Measurements from ENCODE around the gene RAB33A. TPM values are rescaled to one million over a fixed set of nuclear protein-coding genes. Genes with fewer than 3 reads are reported as not detected.

RAB33A gene
- total and polyA plus RNA-seq, 4 donors = 0.13 to 0.61 (median 0.55) TPM

DNA sequence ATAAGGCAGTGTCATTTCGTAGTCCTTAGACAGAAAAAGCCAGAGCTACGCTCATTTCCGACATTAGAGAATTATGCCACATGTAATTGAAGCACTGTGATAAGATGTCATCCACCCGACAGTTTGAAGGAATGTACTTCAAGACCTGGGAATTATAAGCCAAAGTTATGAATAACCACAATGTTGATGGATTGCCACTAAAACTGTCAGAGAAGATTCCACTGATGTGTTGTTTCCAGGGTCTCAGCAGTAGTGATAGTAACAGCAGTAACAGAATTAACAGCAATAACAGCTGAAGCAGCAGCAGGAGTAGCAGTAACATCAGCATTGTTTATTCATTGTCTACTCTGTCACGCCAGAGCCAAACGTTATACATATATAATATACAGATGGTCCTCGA lies 24.7 kb downstream of the RAB33A start:
- no peak for DNase-seq (ENCODE audit: low spot score)
- H3K27ac ChIP-seq (ENCODE audit: low read depth in 1 of 2, low read length in 2 of 2) = no peak overlapping the region
- WGBS = 81% methylated on average over 7 of the region's 7 CpGs

DNA sequence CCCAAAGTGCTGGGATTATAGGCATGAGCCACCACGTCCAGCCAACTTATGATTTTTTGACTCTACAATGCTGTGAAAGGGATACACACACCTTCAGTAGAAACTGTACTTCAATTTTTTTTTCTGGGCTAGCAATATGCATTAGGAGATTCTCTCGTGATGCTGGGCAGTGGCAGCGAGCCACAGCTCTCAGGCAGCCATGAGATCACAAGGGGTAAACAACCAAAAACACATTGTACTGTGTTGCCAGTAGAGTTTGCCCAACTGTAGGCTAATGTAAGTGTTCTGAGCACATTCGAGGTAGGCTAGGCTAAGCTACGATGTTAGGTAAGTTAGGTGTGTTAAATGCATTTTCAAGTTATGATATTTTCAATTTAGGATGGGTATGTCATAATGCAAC lies 25.7 kb downstream of the RAB33A start:
- no peaks in the 10 kb centered on the region for H3K36me3 ChIP-seq (ENCODE audit: control insufficient read depth in 4 of 4, insufficient read depth in 3 of 4, low read depth in 1 of 4, low read length in 3 of 4)
- DNase-seq (ENCODE audit: low spot score) = no peak
- TF ChIP-seq NR2F2 (IDR thresholded peaks at IDR 0.05) = no peak
- TF ChIP-seq, protein P1, sequence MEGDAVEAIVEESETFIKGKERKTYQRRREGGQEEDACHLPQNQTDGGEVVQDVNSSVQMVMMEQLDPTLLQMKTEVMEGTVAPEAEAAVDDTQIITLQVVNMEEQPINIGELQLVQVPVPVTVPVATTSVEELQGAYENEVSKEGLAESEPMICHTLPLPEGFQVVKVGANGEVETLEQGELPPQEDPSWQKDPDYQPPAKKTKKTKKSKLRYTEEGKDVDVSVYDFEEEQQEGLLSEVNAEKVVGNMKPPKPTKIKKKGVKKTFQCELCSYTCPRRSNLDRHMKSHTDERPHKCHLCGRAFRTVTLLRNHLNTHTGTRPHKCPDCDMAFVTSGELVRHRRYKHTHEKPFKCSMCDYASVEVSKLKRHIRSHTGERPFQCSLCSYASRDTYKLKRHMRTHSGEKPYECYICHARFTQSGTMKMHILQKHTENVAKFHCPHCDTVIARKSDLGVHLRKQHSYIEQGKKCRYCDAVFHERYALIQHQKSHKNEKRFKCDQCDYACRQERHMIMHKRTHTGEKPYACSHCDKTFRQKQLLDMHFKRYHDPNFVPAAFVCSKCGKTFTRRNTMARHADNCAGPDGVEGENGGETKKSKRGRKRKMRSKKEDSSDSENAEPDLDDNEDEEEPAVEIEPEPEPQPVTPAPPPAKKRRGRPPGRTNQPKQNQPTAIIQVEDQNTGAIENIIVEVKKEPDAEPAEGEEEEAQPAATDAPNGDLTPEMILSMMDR (IDR thresholded peaks at IDR 0.05; ENCODE audit: low read depth, low read length, missing input control) = no peak

More for the DNA sequence above, 24.7 kb downstream of the RAB33A start:
- no peaks in the 10 kb centered on the region for H3K4me1 ChIP-seq (ENCODE audit: control insufficient read depth in 4 of 4, insufficient read depth in 4 of 4, low read length in 3 of 4)
- TF ChIP-seq GABPA (IDR thresholded peaks at IDR 0.05 in 1 of 2, conservative IDR thresholded peaks at IDR 0.05 in 1 of 2) = no peak
- TF ChIP-seq JUND (IDR thresholded peaks at IDR 0.05) = no peak
- no peaks in the 10 kb centered on the region for H3K36me3 ChIP-seq (ENCODE audit: control insufficient read depth in 4 of 4, insufficient read depth in 3 of 4, low read depth in 1 of 4, low read length in 3 of 4)
- no peaks in the 10 kb centered on the region for H3K9me3 ChIP-seq (ENCODE audit: control insufficient read depth in 4 of 4, low read length in 3 of 4)
- peaks cover 0 to 2% (median 0%) of the 10 kb centered on the region in 4 donors for H3K27me3 ChIP-seq (ENCODE audit: control insufficient read depth in 4 of 4, insufficient read depth in 4 of 4, low read length in 3 of 4)
- no peak overlapping the region for H3K9ac ChIP-seq (ENCODE audit: low read depth in 1 of 2, low read length in 2 of 2)
- no peak overlapping the region for H3K4me3 ChIP-seq (ENCODE audit: low read depth in 1 of 3, low read length in 3 of 3)

DNA sequence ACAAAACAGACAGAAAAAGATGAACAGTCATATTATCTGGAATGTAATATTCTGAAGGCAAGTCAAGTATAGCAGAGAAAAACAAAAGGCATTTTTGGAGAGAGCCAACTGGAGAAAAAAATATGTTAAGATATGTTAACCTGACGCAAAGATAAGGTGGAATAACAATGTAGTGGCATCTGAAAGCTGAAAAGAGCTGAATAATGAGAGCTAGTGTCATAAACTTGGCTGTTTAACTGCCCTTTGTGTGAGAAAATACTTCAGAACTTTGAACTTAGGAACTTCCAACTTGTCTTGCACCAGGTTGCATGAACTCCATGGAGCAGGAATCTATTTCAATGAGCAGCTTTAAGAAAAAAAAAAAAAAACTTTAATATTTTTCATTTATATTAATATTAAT lies 32.9 kb downstream of the RAB33A start:
- H3K4me1 ChIP-seq (ENCODE audit: control insufficient read depth in 4 of 4, insufficient read depth in 4 of 4, low read length in 3 of 4) = no peaks in the 10 kb centered on the region
- 91% methylated on average over 1 of the region's 1 CpG for WGBS
- no peak overlapping the region for H3K27ac ChIP-seq (ENCODE audit: low read depth in 1 of 2, low read length in 2 of 2)
- TF ChIP-seq, protein P2, sequence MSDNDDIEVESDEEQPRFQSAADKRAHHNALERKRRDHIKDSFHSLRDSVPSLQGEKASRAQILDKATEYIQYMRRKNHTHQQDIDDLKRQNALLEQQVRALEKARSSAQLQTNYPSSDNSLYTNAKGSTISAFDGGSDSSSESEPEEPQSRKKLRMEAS (IDR thresholded peaks at IDR 0.05) = no peak
- TF ChIP-seq, protein P3, sequence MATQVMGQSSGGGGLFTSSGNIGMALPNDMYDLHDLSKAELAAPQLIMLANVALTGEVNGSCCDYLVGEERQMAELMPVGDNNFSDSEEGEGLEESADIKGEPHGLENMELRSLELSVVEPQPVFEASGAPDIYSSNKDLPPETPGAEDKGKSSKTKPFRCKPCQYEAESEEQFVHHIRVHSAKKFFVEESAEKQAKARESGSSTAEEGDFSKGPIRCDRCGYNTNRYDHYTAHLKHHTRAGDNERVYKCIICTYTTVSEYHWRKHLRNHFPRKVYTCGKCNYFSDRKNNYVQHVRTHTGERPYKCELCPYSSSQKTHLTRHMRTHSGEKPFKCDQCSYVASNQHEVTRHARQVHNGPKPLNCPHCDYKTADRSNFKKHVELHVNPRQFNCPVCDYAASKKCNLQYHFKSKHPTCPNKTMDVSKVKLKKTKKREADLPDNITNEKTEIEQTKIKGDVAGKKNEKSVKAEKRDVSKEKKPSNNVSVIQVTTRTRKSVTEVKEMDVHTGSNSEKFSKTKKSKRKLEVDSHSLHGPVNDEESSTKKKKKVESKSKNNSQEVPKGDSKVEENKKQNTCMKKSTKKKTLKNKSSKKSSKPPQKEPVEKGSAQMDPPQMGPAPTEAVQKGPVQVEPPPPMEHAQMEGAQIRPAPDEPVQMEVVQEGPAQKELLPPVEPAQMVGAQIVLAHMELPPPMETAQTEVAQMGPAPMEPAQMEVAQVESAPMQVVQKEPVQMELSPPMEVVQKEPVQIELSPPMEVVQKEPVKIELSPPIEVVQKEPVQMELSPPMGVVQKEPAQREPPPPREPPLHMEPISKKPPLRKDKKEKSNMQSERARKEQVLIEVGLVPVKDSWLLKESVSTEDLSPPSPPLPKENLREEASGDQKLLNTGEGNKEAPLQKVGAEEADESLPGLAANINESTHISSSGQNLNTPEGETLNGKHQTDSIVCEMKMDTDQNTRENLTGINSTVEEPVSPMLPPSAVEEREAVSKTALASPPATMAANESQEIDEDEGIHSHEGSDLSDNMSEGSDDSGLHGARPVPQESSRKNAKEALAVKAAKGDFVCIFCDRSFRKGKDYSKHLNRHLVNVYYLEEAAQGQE (IDR thresholded peaks at IDR 0.05) = no peak
- TF ChIP-seq, protein P4, sequence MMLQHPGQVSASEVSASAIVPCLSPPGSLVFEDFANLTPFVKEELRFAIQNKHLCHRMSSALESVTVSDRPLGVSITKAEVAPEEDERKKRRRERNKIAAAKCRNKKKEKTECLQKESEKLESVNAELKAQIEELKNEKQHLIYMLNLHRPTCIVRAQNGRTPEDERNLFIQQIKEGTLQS (IDR thresholded peaks at IDR 0.05) = no peak
- TF ChIP-seq, protein P5, sequence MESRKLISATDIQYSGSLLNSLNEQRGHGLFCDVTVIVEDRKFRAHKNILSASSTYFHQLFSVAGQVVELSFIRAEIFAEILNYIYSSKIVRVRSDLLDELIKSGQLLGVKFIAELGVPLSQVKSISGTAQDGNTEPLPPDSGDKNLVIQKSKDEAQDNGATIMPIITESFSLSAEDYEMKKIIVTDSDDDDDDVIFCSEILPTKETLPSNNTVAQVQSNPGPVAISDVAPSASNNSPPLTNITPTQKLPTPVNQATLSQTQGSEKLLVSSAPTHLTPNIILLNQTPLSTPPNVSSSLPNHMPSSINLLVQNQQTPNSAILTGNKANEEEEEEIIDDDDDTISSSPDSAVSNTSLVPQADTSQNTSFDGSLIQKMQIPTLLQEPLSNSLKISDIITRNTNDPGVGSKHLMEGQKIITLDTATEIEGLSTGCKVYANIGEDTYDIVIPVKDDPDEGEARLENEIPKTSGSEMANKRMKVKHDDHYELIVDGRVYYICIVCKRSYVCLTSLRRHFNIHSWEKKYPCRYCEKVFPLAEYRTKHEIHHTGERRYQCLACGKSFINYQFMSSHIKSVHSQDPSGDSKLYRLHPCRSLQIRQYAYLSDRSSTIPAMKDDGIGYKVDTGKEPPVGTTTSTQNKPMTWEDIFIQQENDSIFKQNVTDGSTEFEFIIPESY (IDR thresholded peaks at IDR 0.05) = no peak
- TF ChIP-seq GABPA (IDR thresholded peaks at IDR 0.05 in 1 of 2, conservative IDR thresholded peaks at IDR 0.05 in 1 of 2) (no peak), RXRA (IDR thresholded peaks at IDR 0.05) (no peak), NR2F2 (IDR thresholded peaks at IDR 0.05) (no peak), HNF4G (IDR thresholded peaks at IDR 0.05) (no peak), SP1 (IDR thresholded peaks at IDR 0.05) (no peak), FOXA2 (IDR thresholded peaks at IDR 0.05) (no peak), YY1 (IDR thresholded peaks at IDR 0.05) (no peak), JUND (IDR thresholded peaks at IDR 0.05) (no peak), TAF1 (conservative IDR thresholded peaks at IDR 0.05) (no peak), FOXA1 (IDR thresholded peaks at IDR 0.05) (no peak), RAD21 (IDR thresholded peaks at IDR 0.05) (no peak), EGR1 (IDR thresholded peaks at IDR 0.05; ENCODE audit: low read depth in 2 of 2) (no peak), HNF4A (conservative IDR thresholded peaks at IDR 0.05) (no peak)
- TF ChIP-seq, protein P1 (IDR thresholded peaks at IDR 0.05; ENCODE audit: low read depth, low read length, missing input control) = no peak
- no peak overlapping the region for H3K9ac ChIP-seq (ENCODE audit: low read depth in 1 of 2, low read length in 2 of 2)
- H3K4me3 ChIP-seq (ENCODE audit: low read depth in 1 of 3, low read length in 3 of 3) = no peak overlapping the region
- H3K9me3 ChIP-seq (ENCODE audit: control insufficient read depth in 4 of 4, low read length in 3 of 4) = no peaks in the 10 kb centered on the region
- no peaks in the 10 kb centered on the region for H3K27me3 ChIP-seq (ENCODE audit: control insufficient read depth in 4 of 4, insufficient read depth in 4 of 4, low read length in 3 of 4)
- peaks cover 0 to 3% (median under 1%) of the 10 kb centered on the region in 4 donors for H3K36me3 ChIP-seq (ENCODE audit: control insufficient read depth in 4 of 4, insufficient read depth in 3 of 4, low read depth in 1 of 4, low read length in 3 of 4)
- DNase-seq (ENCODE audit: low spot score) = no peak

More for the DNA sequence above, 25.7 kb downstream of the RAB33A start:
- WGBS = 61% methylated on average over 5 of the region's 5 CpGs
- H3K27me3 ChIP-seq (ENCODE audit: control insufficient read depth in 4 of 4, insufficient read depth in 4 of 4, low read length in 3 of 4) = peaks cover 0 to 2% (median 0%) of the 10 kb centered on the region in 4 donors
- no peak overlapping the region for H3K4me3 ChIP-seq (ENCODE audit: low read depth in 1 of 3, low read length in 3 of 3)
- H3K4me1 ChIP-seq (ENCODE audit: control insufficient read depth in 4 of 4, insufficient read depth in 4 of 4, low read length in 3 of 4) = no peaks in the 10 kb centered on the region
- H3K9me3 ChIP-seq (ENCODE audit: control insufficient read depth in 4 of 4, low read length in 3 of 4) = no peaks in the 10 kb centered on the region
- no peak overlapping the region for H3K27ac ChIP-seq (ENCODE audit: low read depth in 1 of 2, low read length in 2 of 2)
- H3K9ac ChIP-seq (ENCODE audit: low read depth in 1 of 2, low read length in 2 of 2) = no peak overlapping the region
